GM12878 (cell line): Measurements from ENCODE around the gene UBE2F.

ENCODE experiments used
- BHLHE40 ChIP-seq, 2 experiments: fragments of 450-650 bp in 1 of 2; IDR thresholded peaks; 2 replicates each; pipeline ENCODE4 v1.6.1; 2011 to 2017; ENCODE audit warnings: low read depth in 2 of 2, borderline replicate concordance in 1 of 2, improper control_type of control experiment in 1 of 2, low read length in 1 of 2, mild to moderate bottlenecking in 1 of 2
- CHD1 ChIP-seq: IDR thresholded peaks from 2 replicates; pipeline ENCODE4 v1.6.1; 2012; ENCODE audit warnings: low read depth, low read length, improper control_type of control experiment
- EGR1 ChIP-seq, 2 experiments: IDR thresholded peaks; 1 replicate in 1 of 2; 2 replicates in 1 of 2; pipeline ENCODE4 v1.6.1; 2011 to 2012; ENCODE audit warnings: low read depth in 2 of 2, low read length in 2 of 2, borderline replicate concordance in 1 of 2, mild to moderate bottlenecking in 1 of 2, moderate library complexity in 1 of 2
- ESRRA ChIP-seq: IDR thresholded peaks from 2 replicates; pipeline ENCODE4 v1.6.1; 2012; ENCODE audit warnings: mild to moderate bottlenecking, low read length, improper control_type of control experiment
- EZH2 ChIP-seq: IDR thresholded peaks from 2 replicates; pipeline ENCODE4 v1.6.1; 2012; ENCODE audit warnings: low read depth, mild to moderate bottlenecking, control low read depth, inconsistent platforms, low read length, borderline replicate concordance; ENCODE audit not compliant: control insufficient read depth
- GABPA ChIP-seq: IDR thresholded peaks from 2 replicates; pipeline ENCODE4 v1.6.1; 2014; ENCODE audit warnings: antibody characterized with exemption, low read depth, mild to moderate bottlenecking, inconsistent platforms
- JUND ChIP-seq: IDR thresholded peaks from 2 replicates; pipeline ENCODE4 v1.6.1; 2012; ENCODE audit warnings: low read depth, mild to moderate bottlenecking, low read length, improper control_type of control experiment, moderate library complexity
- PAX8 ChIP-seq: fragments of 450-650 bp; IDR thresholded peaks from 2 replicates; pipeline ENCODE4 v1.6.1; 2017; ENCODE audit warnings: mild to moderate bottlenecking, moderate library complexity
- RELA ChIP-seq: fragments of 450-650 bp; IDR thresholded peaks from 2 replicates; pipeline ENCODE4 v1.8.0; 2014; ENCODE audit warnings: borderline replicate concordance; ENCODE audit not compliant: partially characterized antibody
- SP1 ChIP-seq: IDR thresholded peaks from one replicate; pipeline ENCODE4 v1.6.1; 2011; ENCODE audit warnings: low read depth, low read length
- ZNF274 ChIP-seq: IDR thresholded peaks from one replicate; pipeline ENCODE4 v1.8.0; 2011; ENCODE audit not compliant: insufficient read length, insufficient read depth
- ZNF622 ChIP-seq: fragments of 450-650 bp; IDR thresholded peaks from 2 replicates; pipeline ENCODE4 v1.6.1; 2017; ENCODE audit warnings: mild to moderate bottlenecking, inconsistent platforms
- TF ChIP-seq, protein P1 (sequence below), 3 experiments: IDR thresholded peaks in 2 of 3; conservative IDR thresholded peaks in 1 of 3; 2 replicates each; pipeline ENCODE4 v1.5.1; 2011; ENCODE audit warnings: low read depth in 3 of 3, low read length in 3 of 3, mild to moderate bottlenecking in 3 of 3, control low read depth in 2 of 3, moderate library complexity in 2 of 3, inconsistent platforms in 1 of 3, mixed read lengths in 1 of 3; ENCODE audit not compliant: control insufficient read depth in 2 of 3, insufficient read depth in 1 of 3; ENCODE audit errors: extremely low read depth in 1 of 3
- TF ChIP-seq, protein P2 (sequence below): IDR thresholded peaks from 2 replicates; pipeline ENCODE4 v1.6.1; 2011; ENCODE audit warnings: low read depth, mild to moderate bottlenecking, low read length, moderate library complexity, borderline replicate concordance; ENCODE audit errors: extremely low read depth

GRCh38 chr2:238053191-238053776, 86.5 kb downstream of the UBE2F start:
- TF ChIP-seq RELA, result no peak
- TF ChIP-seq, protein P1, sequence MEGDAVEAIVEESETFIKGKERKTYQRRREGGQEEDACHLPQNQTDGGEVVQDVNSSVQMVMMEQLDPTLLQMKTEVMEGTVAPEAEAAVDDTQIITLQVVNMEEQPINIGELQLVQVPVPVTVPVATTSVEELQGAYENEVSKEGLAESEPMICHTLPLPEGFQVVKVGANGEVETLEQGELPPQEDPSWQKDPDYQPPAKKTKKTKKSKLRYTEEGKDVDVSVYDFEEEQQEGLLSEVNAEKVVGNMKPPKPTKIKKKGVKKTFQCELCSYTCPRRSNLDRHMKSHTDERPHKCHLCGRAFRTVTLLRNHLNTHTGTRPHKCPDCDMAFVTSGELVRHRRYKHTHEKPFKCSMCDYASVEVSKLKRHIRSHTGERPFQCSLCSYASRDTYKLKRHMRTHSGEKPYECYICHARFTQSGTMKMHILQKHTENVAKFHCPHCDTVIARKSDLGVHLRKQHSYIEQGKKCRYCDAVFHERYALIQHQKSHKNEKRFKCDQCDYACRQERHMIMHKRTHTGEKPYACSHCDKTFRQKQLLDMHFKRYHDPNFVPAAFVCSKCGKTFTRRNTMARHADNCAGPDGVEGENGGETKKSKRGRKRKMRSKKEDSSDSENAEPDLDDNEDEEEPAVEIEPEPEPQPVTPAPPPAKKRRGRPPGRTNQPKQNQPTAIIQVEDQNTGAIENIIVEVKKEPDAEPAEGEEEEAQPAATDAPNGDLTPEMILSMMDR (IDR thresholded peaks at IDR 0.05 in 2 of 3, conservative IDR thresholded peaks at IDR 0.05 in 1 of 3; ENCODE audit: control insufficient read depth in 2 of 3, extremely low read depth in 1 of 3, insufficient read depth in 1 of 3, low read depth in 3 of 3, low read length in 3 of 3), result no peak
- no peak for TF ChIP-seq PAX8
- TF ChIP-seq EZH2, result no peak
- no peak for TF ChIP-seq GABPA
- no peak for TF ChIP-seq BHLHE40 (IDR thresholded peaks at IDR 0.05; ENCODE audit: borderline replicate concordance in 1 of 2, low read depth in 2 of 2, low read length in 1 of 2)
- TF ChIP-seq ZNF274, result no peak
- TF ChIP-seq, protein P2, sequence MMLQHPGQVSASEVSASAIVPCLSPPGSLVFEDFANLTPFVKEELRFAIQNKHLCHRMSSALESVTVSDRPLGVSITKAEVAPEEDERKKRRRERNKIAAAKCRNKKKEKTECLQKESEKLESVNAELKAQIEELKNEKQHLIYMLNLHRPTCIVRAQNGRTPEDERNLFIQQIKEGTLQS, result no peak
- TF ChIP-seq ESRRA, result no peak
- TF ChIP-seq EGR1 (IDR thresholded peaks at IDR 0.05; ENCODE audit: borderline replicate concordance in 1 of 2, low read depth in 2 of 2, low read length in 2 of 2), result no peak
- TF ChIP-seq JUND, result no peak
- TF ChIP-seq CHD1, result no peak
- no peak for TF ChIP-seq ZNF622
- TF ChIP-seq SP1, result no peak
